H1 (cell line): ENCODE results near the gene C2CD5. TPM values are rescaled to one million over a fixed set of nuclear protein-coding genes. Genes with fewer than 3 reads are reported as not detected.

Experiments used
- CTCF ChIA-PET: fragments of 300-600 bp; sonication (Branson Sonifier 250); formaldehyde crosslinking; loops from one replicate; lab custom pipeline; 2021; ENCODE audit not compliant: partially characterized antibody; lab: Charles Lee
- POLR2A ChIA-PET: fragments of 300-600 bp; sonication (Branson Sonifier 250); formaldehyde crosslinking; loops from one replicate; lab custom pipeline; 2021; ENCODE audit warnings: inconsistent platforms; ENCODE audit not compliant: partially characterized antibody; lab: Charles Lee
- DNase-seq, 2 experiments: peaks; one replicate each; pipeline versions ENCODE4 v3.0.0 to v3.0.0-alpha.2; 2010 to 2022; ENCODE audit warnings: low spot score in 2 of 2, low read depth in 1 of 2, mixed read lengths in 1 of 2
- FAIRE-seq: peaks from 2 replicates; lab custom pipeline; 2011; peaks lifted over from hg19 to GRCh38; lab: Jason Lieb, UNC
- H2AFZ ChIP-seq: 2 replicates; pipeline ENCODE4 v1.8.1; 2012; ENCODE audit warnings: low read length, inconsistent platforms
- H2AK5ac ChIP-seq: 2 replicates; pipeline ENCODE4 v1.6.1; 2013; ENCODE audit warnings: low read depth, low read length
- H2BK120ac ChIP-seq: replicated peaks from 2 replicates; pipeline ENCODE3; 2013; ENCODE audit warnings: low read depth, low read length, inconsistent platforms
- H2BK12ac ChIP-seq: 2 replicates; pipeline ENCODE4 v1.6.1; 2013; ENCODE audit warnings: low read depth, low read length
- H2BK15ac ChIP-seq: 2 replicates; pipeline ENCODE4 v1.6.1; 2013; ENCODE audit warnings: low read length
- H2BK20ac ChIP-seq: 2 replicates; pipeline ENCODE4 v1.6.1; 2013; ENCODE audit warnings: low read length
- H2BK5ac ChIP-seq: 2 replicates; pipeline ENCODE4 v1.6.1; 2013; ENCODE audit warnings: low read depth, low read length
- H3K14ac ChIP-seq: 2 replicates; pipeline ENCODE4 v1.6.1; 2013; ENCODE audit warnings: inconsistent platforms; ENCODE audit not compliant: insufficient read length
- H3K18ac ChIP-seq: 2 replicates; pipeline ENCODE4 v1.6.1; 2013; ENCODE audit warnings: low read length; ENCODE audit errors: extremely low read depth
- H3K23ac ChIP-seq: 2 replicates; pipeline ENCODE4 v1.6.1; 2013; ENCODE audit warnings: inconsistent platforms; ENCODE audit not compliant: insufficient read length
- H3K23me2 ChIP-seq: 2 replicates; pipeline ENCODE4 v1.6.1; 2013; ENCODE audit warnings: low read depth, low read length
- H3K27ac ChIP-seq: 2 replicates; pipeline ENCODE4 v1.6.1; 2011; ENCODE audit warnings: low read depth, low read length, inconsistent platforms
- H3K27me3 ChIP-seq, 4 experiments: replicated peaks in 1 of 4; 1 replicate in 1 of 4; 2 replicates in 3 of 4; pipeline versions ENCODE4 v1.6.1 to v1.8.1; 2011 to 2013; ENCODE audit warnings: low read length in 3 of 4, mild to moderate bottlenecking in 3 of 4, inconsistent platforms in 2 of 4, mixed read lengths in 2 of 4, moderate library complexity in 1 of 4; ENCODE audit not compliant: control insufficient read depth in 3 of 4, insufficient read depth in 3 of 4; ENCODE audit errors: extremely low read depth in 1 of 4
- H3K36me3 ChIP-seq, 4 experiments: 2 replicates each; pipeline versions ENCODE4 v1.6.1 to v1.8.1; 2011 to 2013; ENCODE audit warnings: mild to moderate bottlenecking in 4 of 4, low read length in 3 of 4, moderate library complexity in 2 of 4, control low read depth in 1 of 4, inconsistent platforms in 1 of 4; ENCODE audit not compliant: insufficient read depth in 4 of 4, control insufficient read depth in 2 of 4
- H3K4ac ChIP-seq: replicated peaks from 2 replicates; pipeline ENCODE3; 2013; ENCODE audit warnings: low read length, low read depth, mixed read lengths, inconsistent platforms; ENCODE audit not compliant: insufficient read length
- H3K4me1 ChIP-seq, 4 experiments: replicated peaks in 1 of 4; 1 replicate in 1 of 4; 2 replicates in 3 of 4; pipeline versions ENCODE4 v1.6.1 to v1.8.1; 2011 to 2013; ENCODE audit warnings: low read length in 3 of 4, inconsistent platforms in 2 of 4, mixed read lengths in 1 of 4; ENCODE audit not compliant: insufficient read depth in 4 of 4, control insufficient read depth in 3 of 4
- H3K4me2 ChIP-seq, 2 experiments: 2 replicates each; pipeline versions ENCODE4 v1.6.1 to v1.8.1; 2011 to 2013; ENCODE audit warnings: low read depth in 2 of 2, low read length in 2 of 2, control low read depth in 1 of 2, inconsistent platforms in 1 of 2, mild to moderate bottlenecking in 1 of 2; ENCODE audit not compliant: insufficient read depth in 1 of 2
- H3K4me3 ChIP-seq, 4 experiments: fragments of 200-600, 300-600 bp in 1 of 4; sonication (generic), shearing (Covaris generic), sonication (Bioruptor Twin) in 1 of 4; 2 replicates each; pipeline versions ENCODE4 v1.5.1 to v1.8.1; 2011 to 2016; ENCODE audit warnings: low read length in 4 of 4, low read depth in 3 of 4, control low read depth in 2 of 4, inconsistent platforms in 2 of 4, mild to moderate bottlenecking in 2 of 4, mixed read lengths in 1 of 4, moderate library complexity in 1 of 4; ENCODE audit not compliant: insufficient read depth in 2 of 4; ENCODE audit errors: extremely low read depth in 1 of 4
- H3K56ac ChIP-seq: replicated peaks from 2 replicates; pipeline ENCODE3; 2013; ENCODE audit warnings: low read depth, mild to moderate bottlenecking, mixed read lengths, low read length, inconsistent platforms; ENCODE audit not compliant: insufficient read length
- H3K79me1 ChIP-seq: 2 replicates; pipeline ENCODE4 v1.6.1; 2013; ENCODE audit warnings: low read depth, low read length, control low read depth
- H3K79me2 ChIP-seq, 2 experiments: 2 replicates each; pipeline versions ENCODE4 v1.6.1 to v1.8.1; 2012 to 2013; ENCODE audit warnings: low read length in 2 of 2, mild to moderate bottlenecking in 2 of 2, inconsistent platforms in 1 of 2; ENCODE audit not compliant: insufficient read depth in 2 of 2, control insufficient read depth in 1 of 2
- H3K9ac ChIP-seq, 4 experiments: replicated peaks in 1 of 4; 1 replicate in 1 of 4; 2 replicates in 3 of 4; pipeline versions ENCODE4 v1.6.1 to v1.8.1; 2011 to 2013; ENCODE audit warnings: low read depth in 3 of 4, low read length in 3 of 4, control low read depth in 2 of 4, mild to moderate bottlenecking in 2 of 4, moderate library complexity in 2 of 4, inconsistent platforms in 1 of 4; ENCODE audit errors: extremely low read depth in 1 of 4
- H3K9me3 ChIP-seq, 2 experiments: 2 replicates each; pipeline versions ENCODE4 v1.6.1 to v1.8.1; 2012 to 2013; ENCODE audit warnings: mild to moderate bottlenecking in 2 of 2, moderate library complexity in 2 of 2, control low read depth in 1 of 2, inconsistent platforms in 1 of 2, low read depth in 1 of 2, low read length in 1 of 2, mixed read lengths in 1 of 2; ENCODE audit not compliant: insufficient read depth in 2 of 2
- H4K20me1 ChIP-seq, 2 experiments: replicated peaks in 1 of 2; 2 replicates each; pipeline versions ENCODE3 to v1.8.1; 2011 to 2013; ENCODE audit warnings: inconsistent platforms in 2 of 2, low read length in 2 of 2, mild to moderate bottlenecking in 1 of 2; ENCODE audit not compliant: insufficient read depth in 2 of 2, control insufficient read depth in 1 of 2
- H4K5ac ChIP-seq: 2 replicates; pipeline ENCODE4 v1.6.1; 2013; ENCODE audit warnings: low read length, low read depth, mixed read lengths, inconsistent platforms; ENCODE audit not compliant: insufficient read length
- H4K8ac ChIP-seq: 2 replicates; pipeline ENCODE4 v1.8.0; 2013; ENCODE audit warnings: mild to moderate bottlenecking, moderate library complexity, low read length, inconsistent platforms; ENCODE audit not compliant: insufficient read depth; ENCODE audit errors: extremely low read depth
- H4K91ac ChIP-seq: replicated peaks from 2 replicates; pipeline ENCODE3; 2013; ENCODE audit warnings: low read length, mixed read lengths, inconsistent platforms; ENCODE audit not compliant: insufficient read length
- ASH2L ChIP-seq: fragments of 200-600, 300-600 bp; sonication (generic); IDR thresholded peaks from one replicate; pipeline ENCODE4 v1.7.1; 2017; ENCODE audit warnings: low read length
- CEBPB ChIP-seq: IDR thresholded peaks from 2 replicates; pipeline ENCODE4 v1.6.1; 2012; ENCODE audit warnings: low read depth, low read length
- RXRA ChIP-seq: IDR thresholded peaks from 2 replicates; pipeline ENCODE4 v1.6.1; 2011; ENCODE audit warnings: low read depth, mild to moderate bottlenecking, low read length, moderate library complexity; ENCODE audit not compliant: insufficient read depth
- TAF7 ChIP-seq: optimal IDR thresholded peaks from 2 replicates; pipeline ENCODE3; 2011; ENCODE audit warnings: low read depth, mild to moderate bottlenecking, inconsistent platforms, low read length, moderate library complexity, borderline replicate concordance
- USF2 ChIP-seq: IDR thresholded peaks from 2 replicates; pipeline ENCODE4 v1.6.1; 2011; ENCODE audit warnings: low read length, improper control_type of control experiment
- YY1 ChIP-seq: IDR thresholded peaks from 2 replicates; pipeline ENCODE4 v1.6.1; 2011; ENCODE audit warnings: low read depth, mild to moderate bottlenecking, low read length
- WGBS, 2 experiments: shearing (Covaris generic) in 1 of 2; methylation state at CpG; one replicate each; pipeline versions ENCODE4 v1.1.6 to v1.1.7; 2013 to 2015; ENCODE audit warnings: low lambda C conversion rate in 2 of 2, mixed read lengths in 2 of 2, inconsistent platforms in 1 of 2, low coverage in 1 of 2, missing lambda C conversion rate in 1 of 2; ENCODE audit not compliant: insufficient replicate concordance in 2 of 2, insufficient coverage in 1 of 2, insufficient read length in 1 of 2; ENCODE audit errors: extremely low coverage in 1 of 2, missing lambda C conversion rate in 1 of 2; 5-methylcytosine and 5-hydroxymethylcytosine counted together
- polyA plus RNA-seq, 7 experiments: library from polyadenylated mRNA; depleted of rRNA in 3 of 7; stranded (reverse) in 5 of 7; unstranded in 2 of 7; fragments of >200 nt in 5 of 7; fragments of 200-250 nt in 2 of 7; gene quantifications; 1 replicate in 5 of 7; 2 replicates in 1 of 7; 4 replicates in 1 of 7; pipeline versions ENCODE4 v1.2.1 to v1.2.3, GENCODE V29; 2011 to 2013; ENCODE audit warnings: missing spikeins in 2 of 7, mixed read lengths in 2 of 7
- total RNA-seq: library from RNA; stranded (reverse); fragmentation: NEBNext Ultra II Directional; extraction: Animal tissue kit (Norgen Biotek cat#: 25700); gene quantifications from 2 replicates; pipeline ENCODE4 v1.2.1, GENCODE V29; 2021

Gene C2CD5
- total and polyA plus RNA-seq, 2 of the 8 experiments (the other 6 are each of a cell fraction or from before 2014, with no cell fraction given): 21.9 to 45.9 TPM

- Histone ChIP-seq H4K20me1 (no peaks in the 10 kb centered on the region), H3K9ac (no peak overlapping the region), H3K79me1 (no peaks in the 10 kb centered on the region), H2BK15ac (no peak overlapping the region), H3K27me3 (no peaks in the 10 kb centered on the region), H3K4me1 (no peaks in the 10 kb centered on the region), H3K23ac (no peak overlapping the region), H3K9me3 (no peaks in the 10 kb centered on the region), H3K4ac (no peak overlapping the region), H3K36me3 (peaks cover 0 to 3% (median 0%) of the 10 kb centered on the region in 4 experiments; a peak in 1 of 8 replicates), H4K5ac (no peak overlapping the region), H3K56ac (no peak overlapping the region), H3K4me2 (no peak overlapping the region), H3K27ac (no peak overlapping the region), H3K14ac (no peak overlapping the region), H2AK5ac (no peak overlapping the region), H3K4me3 (no peak overlapping the region), H2BK12ac (no peak overlapping the region), H2BK20ac (no peak overlapping the region), H4K91ac (no peak overlapping the region)
- no peak for FAIRE-seq
- no peak for DNase-seq
- POLR2A ChIA-PET: no interaction called here
- 82% methylated on average over 4 of the region's 4 CpGs; no CpG with 5 or more reads in 1 of the 2 experiments for WGBS, 2 experiments
- no peak for TF ChIP-seq CEBPB
- TF ChIP-seq RXRA: no peak
- TF ChIP-seq USF2: no peak
- no peak for TF ChIP-seq YY1
- TF ChIP-seq ASH2L: no peak
- TF ChIP-seq TAF7: no peak
- TF ChIP-seq, all 59 proteins: peak for 0
- no peak overlapping the region for H3K18ac ChIP-seq
- no peak overlapping the region for H4K8ac ChIP-seq
- H2BK120ac ChIP-seq: no peak overlapping the region
- no peaks in the 10 kb centered on the region for H3K23me2 ChIP-seq
- CTCF ChIA-PET: interaction anchor here (0.8 to 4.4 kb wide), 4 partner anchors 10 to 375 kb away, joined by 4 to 26 read pairs (median 12); no protein-coding TSS in a partner anchor
- no peaks in the 10 kb centered on the region for H3K79me2 ChIP-seq
- H2BK5ac ChIP-seq: no peak overlapping the region
- H2AFZ ChIP-seq: no peak overlapping the region
These were observed 87.3 kb downstream of the C2CD5 start for GRCh38 chr12:22457085-22457484.
